HG03103 (cell line): ENCODE data around the gene GJA3.
A peak's percentile ranks its signal among the peaks of the same experiment; 100 is the strongest.

Source experiments
- ATAC-seq: cut with Tn5 transposase; IDR thresholded peaks from one replicate; pipeline ENCODE4 v1.9.1; 2021; ENCODE audit warnings: low read depth; ENCODE audit not compliant: unreplicated experiment

Gene GJA3

GRCh38 chr13:20130652-20131051 lies 30.2 kb downstream of the GJA3 start:
- ATAC-seq = no peak

- ATAC-seq = no peak
These were observed 30.8 kb downstream of the GJA3 start for GRCh38 chr13:20130012-20130411.

GRCh38 chr13:20129076-20129475 lies 31.8 kb downstream of the GJA3 start:
- ATAC-seq = no peak

GRCh38 chr13:20128459-20128931 lies 32.4 kb downstream of the GJA3 start:
- ATAC-seq = peak; percentile 1

GRCh38 chr13:20127562-20128458 lies 33.0 kb downstream of the GJA3 start:
- ATAC-seq = peak; percentile 54

GRCh38 chr13:20127262-20127561 lies 33.6 kb downstream of the GJA3 start:
- peak; percentile 23 for ATAC-seq

GRCh38 chr13:20126541-20127261 lies 34.2 kb downstream of the GJA3 start:
- ATAC-seq = no peak

GRCh38 chr13:20125783-20126165 lies 35.1 kb downstream of the GJA3 start:
- ATAC-seq = no peak

- ATAC-seq = no peak
These were observed 35.6 kb downstream of the GJA3 start for GRCh38 chr13:20125129-20125782.

GRCh38 chr13:20124303-20124702 lies 36.5 kb downstream of the GJA3 start:
- no peak for ATAC-seq

- ATAC-seq = no peak
These were observed 39.7 kb downstream of the GJA3 start for GRCh38 chr13:20121159-20121525.

GRCh38 chr13:20119960-20120359 lies 40.9 kb downstream of the GJA3 start:
- ATAC-seq = no peak

GRCh38 chr13:20118268-20119140 lies 42.3 kb downstream of the GJA3 start:
- no peak for ATAC-seq

- no peak for ATAC-seq
These were observed 44.6 kb downstream of the GJA3 start for GRCh38 chr13:20116213-20116612.

GRCh38 chr13:20114066-20114610 lies 46.7 kb downstream of the GJA3 start:
- no peak for ATAC-seq

- no peak for ATAC-seq
These were observed 51.8 kb downstream of the GJA3 start for GRCh38 chr13:20109037-20109436.

GRCh38 chr13:20106742-20107141 lies 54.1 kb downstream of the GJA3 start:
- no peak for ATAC-seq

- no peak for ATAC-seq
These were observed 55.6 kb downstream of the GJA3 start for GRCh38 chr13:20105161-20105689.

- ATAC-seq = no peak
These were observed 58.2 kb downstream of the GJA3 start for GRCh38 chr13:20102525-20103180.
